NCI-H1417 treated with DMSO at 0.1 percent for 48 hours (cell line): ENCODE results near the gene SLBP.

ENCODE experiments used
- DNase-seq: peaks from one replicate; lab custom pipeline; 2025; lab: John Stamatoyannopoulos, UW

Gene SLBP

DNA sequence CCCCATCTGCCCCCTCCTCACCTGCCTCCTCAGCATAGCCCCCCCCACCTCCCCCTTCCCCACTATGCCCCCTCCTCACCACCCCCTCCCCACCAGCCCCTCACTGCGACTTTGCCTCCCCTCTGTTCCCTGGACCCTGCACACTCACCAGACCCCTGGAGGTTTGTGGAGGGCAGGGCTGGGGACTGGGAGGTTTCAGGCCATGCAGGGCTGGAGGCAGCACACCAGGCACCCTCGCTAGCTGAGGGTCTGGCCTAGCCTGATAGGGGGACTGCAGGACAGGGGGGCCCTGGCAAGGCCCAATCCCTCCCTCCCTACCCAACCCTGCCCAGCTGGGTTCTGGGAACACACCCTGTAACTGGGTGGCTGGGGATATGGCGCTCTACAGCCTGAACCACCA lies 37.3 kb upstream of the SLBP start:
- DNase-seq = no peak

- DNase-seq = no peak
These were observed 36.4 kb upstream of the SLBP start for GRCh38 chr4:1748465-1748995.

DNA sequence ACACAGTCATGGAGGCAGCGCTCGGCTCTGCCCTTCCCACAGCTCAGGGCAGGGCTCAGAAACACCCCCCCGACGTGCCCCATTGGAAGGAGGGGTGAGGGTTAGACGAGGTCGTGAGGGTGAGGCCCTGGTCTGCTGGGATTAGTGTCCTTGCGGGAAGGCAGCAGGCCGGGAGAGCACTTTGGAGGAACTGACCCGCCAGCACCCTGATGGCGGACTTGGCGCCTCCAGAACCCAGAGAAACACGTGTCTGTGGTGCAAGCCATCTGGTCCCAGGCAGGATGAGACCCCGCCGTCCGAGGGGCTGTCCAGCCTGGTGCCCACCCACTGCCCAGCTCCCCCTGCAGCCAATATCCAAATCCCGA lies 35.5 kb upstream of the SLBP start:
- DNase-seq = no peak

- DNase-seq = no peak
These were observed 34.9 kb upstream of the SLBP start for GRCh38 chr4:1746919-1747602.

DNA sequence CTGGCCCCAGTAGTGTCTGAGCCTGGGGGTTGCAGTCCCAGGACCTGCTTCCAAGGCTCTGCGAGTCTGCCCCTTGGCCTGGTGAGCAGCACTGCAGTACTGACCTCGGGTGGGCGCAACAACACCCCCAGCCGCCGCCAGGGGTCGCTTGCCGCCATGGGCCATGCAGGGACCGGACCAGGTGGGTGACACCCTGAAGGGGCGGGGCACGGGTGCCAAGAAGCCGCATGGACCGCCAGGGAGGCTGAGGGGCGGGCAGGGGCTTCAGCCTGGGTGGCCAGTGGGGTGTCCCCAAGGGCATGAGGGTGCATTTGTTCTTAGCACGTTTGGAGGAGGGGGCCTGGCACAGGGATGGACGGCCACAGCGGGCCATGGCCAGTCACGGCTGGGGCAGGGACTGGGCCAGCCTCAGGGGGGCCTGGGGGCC lies 34.2 kb upstream of the SLBP start:
- no peak for DNase-seq

DNA sequence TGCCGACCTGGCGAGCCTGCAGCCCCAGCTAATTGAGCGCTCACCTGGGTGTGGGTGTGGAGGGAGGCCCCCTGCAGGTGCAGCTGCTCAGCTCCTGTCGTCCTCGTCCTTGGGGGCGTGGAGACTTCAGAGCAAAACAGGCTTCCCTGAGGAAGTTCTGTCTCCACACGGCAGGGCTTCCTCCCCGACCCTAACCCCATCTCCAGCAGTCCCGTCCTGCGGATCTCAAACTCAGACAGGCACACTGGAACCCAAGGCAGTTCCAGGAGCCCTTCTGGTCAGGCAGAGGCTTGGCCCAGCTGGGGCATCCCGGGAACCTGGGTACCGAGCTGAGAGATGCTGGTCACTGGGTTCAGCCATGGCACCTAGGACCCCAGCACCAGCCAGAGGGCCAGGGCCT lies 33.6 kb upstream of the SLBP start:
- no peak for DNase-seq

DNA sequence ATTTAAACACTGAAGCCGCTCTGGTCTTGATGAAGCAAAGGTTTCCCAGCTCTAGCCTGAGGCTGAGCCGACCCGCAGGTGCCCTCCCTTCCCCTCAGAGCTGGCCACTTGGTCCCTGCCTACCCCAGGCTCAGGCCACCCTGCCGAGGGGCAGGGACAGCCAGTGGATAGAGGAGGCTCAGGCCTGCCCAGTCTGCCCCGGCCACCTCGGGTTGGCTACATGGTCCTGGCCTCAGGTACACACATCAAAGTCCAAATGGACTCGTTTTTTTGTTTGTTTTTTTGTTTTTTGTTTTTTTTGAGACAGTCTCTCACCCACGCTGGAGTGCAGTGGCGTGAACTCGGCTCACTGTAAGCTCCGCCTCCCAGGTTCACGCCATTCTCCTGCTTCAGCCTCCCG lies 33.0 kb upstream of the SLBP start:
- DNase-seq = no peak

GRCh38 chr4:1744552-1744951 lies 32.4 kb upstream of the SLBP start:
- no peak for DNase-seq

- DNase-seq = no peak
These were observed 31.9 kb upstream of the SLBP start for GRCh38 chr4:1743975-1744374.

DNA sequence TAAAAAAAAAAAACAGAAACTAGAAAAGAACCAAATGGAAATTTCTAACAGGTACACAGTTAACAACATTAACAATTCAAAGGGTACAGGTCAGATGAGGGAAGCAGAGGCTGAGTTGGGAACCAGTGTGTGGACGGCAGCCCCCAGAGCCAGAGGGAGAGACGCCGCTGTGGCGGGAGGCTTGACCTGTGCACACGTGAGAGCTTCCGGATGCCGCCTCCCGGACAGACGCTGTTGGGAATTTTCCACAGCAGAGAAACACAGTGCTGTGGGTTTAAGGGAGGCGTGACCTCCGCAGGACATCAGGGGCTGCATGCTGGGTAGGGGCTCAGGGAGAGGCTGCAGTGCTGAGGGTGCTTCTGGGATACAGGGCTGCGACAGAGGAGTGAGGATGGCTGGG lies 31.4 kb upstream of the SLBP start:
- DNase-seq = no peak

DNA sequence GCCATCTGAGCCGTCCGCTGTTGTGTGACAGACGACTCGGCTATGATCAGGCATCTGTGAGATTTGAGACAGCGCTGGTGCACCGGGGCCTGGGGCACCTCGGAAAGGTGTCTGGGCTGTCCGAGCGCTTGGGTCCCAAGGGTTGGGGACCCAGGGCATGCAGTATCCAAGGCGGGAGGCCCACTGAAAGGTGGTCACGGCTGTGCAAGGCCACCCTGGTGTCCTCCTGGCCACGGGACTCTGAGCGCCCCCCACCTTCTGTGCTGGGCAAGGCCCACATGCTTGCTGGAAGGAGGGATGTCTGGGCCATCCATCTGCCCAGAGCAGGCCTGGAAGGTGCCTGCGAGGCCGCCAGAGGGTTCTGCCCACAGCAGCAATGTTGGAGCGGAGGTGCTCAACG lies 29.1 kb upstream of the SLBP start:
- DNase-seq = no peak

DNA sequence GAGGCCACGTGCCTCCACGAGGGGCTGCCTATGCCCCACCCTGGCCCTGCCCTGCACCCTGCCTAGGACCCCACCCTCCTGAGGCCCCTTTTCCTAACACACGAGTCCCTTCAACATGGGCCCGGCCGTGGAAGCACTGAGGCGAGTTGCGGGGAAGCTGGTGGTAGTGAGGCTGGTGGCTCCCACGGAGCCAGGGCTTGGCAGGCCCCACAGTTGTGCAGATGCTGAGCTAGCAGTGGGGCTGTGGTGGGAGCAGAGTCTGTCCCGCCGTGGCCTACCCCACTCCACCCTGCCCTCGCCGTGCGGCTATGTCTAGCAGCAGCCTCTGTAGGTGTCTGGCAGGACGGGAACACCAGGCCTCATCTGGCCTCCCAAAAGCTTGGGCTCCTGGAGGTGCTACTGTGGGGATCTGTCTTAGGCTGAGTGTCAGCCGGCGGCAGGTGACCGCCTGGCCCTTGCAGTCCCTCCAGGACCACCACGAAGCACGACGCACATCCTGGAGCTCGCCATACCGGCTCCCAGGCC lies 28.0 kb upstream of the SLBP start:
- no peak for DNase-seq

DNA sequence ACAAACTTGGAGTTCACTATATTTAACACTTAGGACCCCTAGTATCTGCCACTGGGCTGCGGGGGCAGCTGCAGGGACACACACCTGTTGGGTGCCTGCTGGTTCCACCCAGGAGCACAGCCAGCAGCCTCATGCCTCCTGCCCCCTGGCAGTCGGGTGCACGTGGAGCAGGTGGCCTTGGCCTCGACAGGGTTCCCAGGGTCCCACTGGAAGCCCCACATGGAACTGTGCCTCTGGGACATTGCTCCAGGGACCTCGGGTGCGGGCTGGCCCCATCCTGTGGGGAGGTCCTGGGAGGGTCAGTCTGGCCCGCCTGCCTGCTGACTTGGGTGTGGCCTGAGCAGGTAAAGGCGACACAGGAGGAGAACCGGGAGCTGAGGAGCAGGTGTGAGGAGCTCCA lies 27.2 kb upstream of the SLBP start:
- no peak for DNase-seq

- DNase-seq = no peak
These were observed 26.3 kb upstream of the SLBP start for GRCh38 chr4:1738410-1738809.

- DNase-seq = no peak
These were observed 25.5 kb upstream of the SLBP start for GRCh38 chr4:1737666-1738065.

DNA sequence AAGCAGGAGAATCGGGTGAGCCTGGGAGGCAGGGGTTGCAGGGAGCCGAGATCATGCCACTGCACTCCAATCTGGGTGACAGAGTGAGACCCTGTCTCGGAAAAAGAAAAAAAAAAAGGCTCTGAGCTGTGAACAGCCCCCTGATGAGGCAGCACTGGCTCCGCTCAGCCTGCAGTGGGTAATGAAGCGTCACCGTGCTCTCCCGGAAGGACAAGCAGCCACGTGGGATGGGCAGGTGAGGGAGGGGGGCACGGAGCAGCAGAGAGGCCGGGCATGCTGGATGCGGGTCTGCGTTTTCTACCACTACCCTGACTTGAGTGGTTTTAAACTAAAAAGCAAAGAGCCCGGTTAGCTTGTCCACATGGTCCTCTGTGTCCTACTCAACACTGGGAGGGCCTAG lies 24.7 kb upstream of the SLBP start:
- no peak for DNase-seq

- no peak for DNase-seq
These were observed 23.1 kb upstream of the SLBP start for GRCh38 chr4:1735215-1735614.

GRCh38 chr4:1732911-1733310 lies 20.8 kb upstream of the SLBP start:
- no peak for DNase-seq

- no peak for DNase-seq
These were observed 19.1 kb upstream of the SLBP start for GRCh38 chr4:1731180-1731579.

DNA sequence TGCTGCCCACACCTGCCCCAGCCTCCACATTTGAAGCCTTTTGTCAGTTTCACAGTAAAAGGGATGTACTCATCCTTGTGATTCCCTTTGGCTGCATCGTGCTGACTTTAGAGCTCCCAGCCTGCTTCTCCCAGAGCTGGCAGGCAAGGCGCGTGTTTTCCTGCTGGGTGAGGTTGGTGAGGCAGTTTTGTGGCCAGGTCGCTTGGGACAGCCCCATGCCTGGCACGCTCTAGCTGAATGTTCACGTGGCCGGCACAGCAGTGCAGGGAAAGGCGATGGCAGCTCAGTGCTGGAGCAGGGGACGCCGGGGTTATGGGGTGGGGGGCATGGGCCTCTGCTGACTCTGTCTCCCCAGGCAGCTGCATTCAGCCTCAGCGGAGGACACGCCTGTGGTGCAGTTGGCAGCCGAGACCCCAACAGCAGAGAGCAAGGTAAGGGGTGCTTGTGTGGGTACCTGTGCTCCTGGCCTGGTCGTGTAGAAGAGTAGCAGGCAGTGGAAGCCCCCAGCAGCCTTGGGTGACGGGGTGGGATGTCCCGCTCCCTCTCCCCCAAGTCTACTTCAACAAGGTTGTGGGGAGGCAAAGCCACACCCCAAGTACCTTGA lies 18.5 kb upstream of the SLBP start:
- no peak for DNase-seq

DNA sequence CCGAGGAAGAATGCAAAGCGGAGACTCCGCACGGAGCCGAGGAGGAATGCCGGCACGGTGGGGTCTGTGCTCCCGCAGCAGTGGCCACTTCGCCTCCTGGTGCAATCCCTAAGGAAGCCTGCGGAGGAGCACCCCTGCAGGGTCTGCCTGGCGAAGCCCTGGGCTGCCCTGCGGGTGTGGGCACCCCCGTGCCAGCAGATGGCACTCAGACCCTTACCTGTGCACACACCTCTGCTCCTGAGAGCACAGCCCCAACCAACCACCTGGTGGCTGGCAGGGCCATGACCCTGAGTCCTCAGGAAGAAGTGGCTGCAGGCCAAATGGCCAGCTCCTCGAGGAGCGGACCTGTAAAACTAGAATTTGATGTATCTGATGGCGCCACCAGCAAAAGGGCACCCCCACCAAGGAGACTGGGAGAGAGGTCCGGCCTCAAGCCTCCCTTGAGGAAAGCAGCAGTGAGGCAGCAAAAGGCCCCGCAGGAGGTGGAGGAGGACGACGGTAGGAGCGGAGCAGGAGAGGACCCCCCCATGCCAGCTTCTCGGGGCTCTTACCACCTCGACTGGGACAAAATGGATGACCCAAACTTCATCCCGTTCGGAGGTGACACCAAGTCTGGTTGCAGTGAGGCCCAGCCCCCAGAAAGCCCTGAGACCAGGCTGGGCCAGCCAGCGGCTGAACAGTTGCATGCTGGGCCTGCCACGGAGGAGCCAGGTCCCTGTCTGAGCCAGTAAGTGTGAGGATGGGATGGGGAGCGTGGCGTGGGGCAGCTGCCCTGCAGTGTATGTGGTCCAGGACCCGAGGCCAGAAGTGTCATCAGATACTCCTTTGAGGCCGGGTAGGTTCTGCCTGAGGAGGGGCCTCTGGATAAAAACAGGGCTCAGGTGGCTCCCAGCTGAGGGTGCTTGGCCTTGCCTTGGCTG lies 16.2 kb upstream of the SLBP start:
- no peak for DNase-seq

DNA sequence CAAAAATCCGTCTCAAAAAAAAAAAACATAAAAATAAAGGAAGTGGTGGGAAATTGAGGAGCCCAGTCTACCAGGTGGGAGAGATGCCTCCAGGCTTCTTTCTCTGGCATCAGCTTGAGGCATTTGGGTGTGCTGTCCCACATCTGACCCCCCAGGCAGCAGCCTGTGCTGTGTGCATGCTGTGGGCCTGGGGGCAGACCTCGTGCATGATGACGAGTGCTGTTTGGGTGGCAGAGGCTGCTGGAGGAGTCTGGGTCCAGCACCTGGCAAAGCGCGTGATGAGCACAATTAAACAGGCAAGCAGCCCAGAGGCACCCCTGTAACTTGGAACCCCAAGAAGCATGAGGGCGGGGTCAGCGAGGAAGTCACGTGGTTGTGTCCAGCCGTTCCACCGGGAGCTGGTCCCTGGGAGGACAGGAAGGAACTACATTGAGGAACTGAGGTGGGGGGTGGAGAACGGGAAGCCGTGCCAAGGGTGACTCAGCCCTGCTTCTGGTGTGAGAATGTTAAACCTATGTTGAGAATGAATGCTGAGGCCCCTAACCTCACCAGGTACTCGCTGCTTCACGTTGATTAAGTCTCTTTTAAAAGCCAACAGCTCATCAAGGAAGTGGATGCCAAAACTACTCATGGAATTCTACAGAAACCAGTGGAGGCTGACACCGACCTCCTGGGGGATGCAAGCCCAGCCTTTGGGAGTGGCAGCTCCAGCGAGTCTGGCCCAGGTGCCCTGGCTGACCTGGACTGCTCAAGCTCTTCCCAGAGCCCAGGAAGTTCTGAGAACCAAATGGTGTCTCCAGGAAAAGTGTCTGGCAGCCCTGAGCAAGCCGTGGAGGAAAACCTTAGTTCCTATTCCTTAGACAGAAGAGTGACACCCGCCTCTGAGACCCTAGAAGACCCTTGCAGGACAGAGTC lies 15.3 kb upstream of the SLBP start:
- DNase-seq = no peak
